ENCODE results near the gene STS.

STS gene

GRCh38 chrX:7147413-7147977 is at the start of gene STS:
Gene STS, plus strand, starts transcription at chrX:7147712. Its CDS starts 105,488 bp downstream, at chrX:7253200.
- DNase-seq (ENCODE audit: low read depth): no peak

- DNase-seq (ENCODE audit: low read depth): no peak
Observed at GRCh38 chrX:7100022-7100421, 47.5 kb upstream of the STS start.

- no peak for DNase-seq (ENCODE audit: low read depth)
Observed at GRCh38 chrX:7102119-7102518, 45.4 kb upstream of the STS start.

GRCh38 chrX:7106649-7107048 is 40.9 kb upstream of the STS start:
- DNase-seq (ENCODE audit: low read depth): no peak

- no peak for DNase-seq (ENCODE audit: low read depth)
Observed at GRCh38 chrX:7108030-7108429, 39.5 kb upstream of the STS start.

- DNase-seq (ENCODE audit: low read depth): no peak
Observed at GRCh38 chrX:7109049-7109531, 38.4 kb upstream of the STS start.

GRCh38 chrX:7109838-7110793 is 37.4 kb upstream of the STS start:
- no peak for DNase-seq (ENCODE audit: low read depth)

- DNase-seq (ENCODE audit: low read depth): no peak
Observed at GRCh38 chrX:7110821-7111276, 36.7 kb upstream of the STS start.

- no peak for DNase-seq (ENCODE audit: low read depth)
Observed at GRCh38 chrX:7111518-7111917, 36.0 kb upstream of the STS start.

- no peak for DNase-seq (ENCODE audit: low read depth)
Observed at GRCh38 chrX:7112071-7112470, 35.4 kb upstream of the STS start.

- no peak for DNase-seq (ENCODE audit: low read depth)
Observed at GRCh38 chrX:7115557-7115956, 32.0 kb upstream of the STS start.

- no peak for DNase-seq (ENCODE audit: low read depth)
Observed at GRCh38 chrX:7116081-7116480, 31.4 kb upstream of the STS start.

- DNase-seq (ENCODE audit: low read depth): no peak
Observed at GRCh38 chrX:7117587-7117986, 29.9 kb upstream of the STS start.

GRCh38 chrX:7119950-7120877 is 27.3 kb upstream of the STS start:
- no peak for DNase-seq (ENCODE audit: low read depth)

GRCh38 chrX:7120878-7121219 is 26.7 kb upstream of the STS start:
- no peak for DNase-seq (ENCODE audit: low read depth)

GRCh38 chrX:7127056-7127455 is 20.5 kb upstream of the STS start:
- no peak for DNase-seq (ENCODE audit: low read depth)

- no peak for DNase-seq (ENCODE audit: low read depth)
Observed at GRCh38 chrX:7131621-7132020, 15.9 kb upstream of the STS start.

- DNase-seq (ENCODE audit: low read depth): no peak
Observed at GRCh38 chrX:7132335-7133049, 15.0 kb upstream of the STS start.

GRCh38 chrX:7133050-7133440 is 14.5 kb upstream of the STS start:
- DNase-seq (ENCODE audit: low read depth): no peak

GRCh38 chrX:7134981-7135380 is 12.5 kb upstream of the STS start:
- no peak for DNase-seq (ENCODE audit: low read depth)

GRCh38 chrX:7139202-7140081 is 8.1 kb upstream of the STS start:
- no peak for DNase-seq (ENCODE audit: low read depth)

Measured in stimulated activated CD8-positive, alpha-beta memory T cell treated with anti-CD3 and anti-CD28 coated beads, Interleukin-15, amount 100 ng/mL, for 1 hour (primary cell).